ENCODE measurements around the gene PROM1. TPM values are rescaled to one million over a fixed set of nuclear protein-coding genes. Genes with fewer than 3 reads are reported as not detected.
A peak's percentile ranks its signal among the peaks of the same experiment; 100 is the strongest.

Gene PROM1
- total and polyA plus RNA-seq, 2 of the 13 experiments (the other 11 are each of a cell fraction or from before 2014, with no cell fraction given) = 3.9 to 16.4 TPM

DNA sequence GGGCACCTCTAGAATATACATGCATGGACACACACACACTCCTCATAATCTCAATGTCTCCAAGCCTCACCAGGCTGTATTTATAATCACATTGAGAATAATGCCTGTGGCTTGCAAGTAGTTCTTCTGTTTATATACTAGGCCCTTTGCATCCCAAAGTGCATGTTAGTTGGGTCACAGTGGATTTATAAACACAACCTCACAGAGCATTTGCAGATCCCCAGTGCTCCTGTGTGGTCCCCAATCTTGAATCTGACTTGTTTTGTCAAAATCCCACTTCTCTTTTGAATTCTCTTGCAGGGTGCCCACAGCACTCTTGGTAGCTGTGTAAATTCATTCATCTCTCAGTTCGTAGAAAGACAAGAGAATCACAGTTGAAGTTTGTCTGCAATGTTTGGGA is 49.6 kb upstream of the PROM1 start:
- peaks cover 11% of the 10 kb centered on the region for H3K9me3 ChIP-seq (ENCODE audit: low read length)
- WGBS (ENCODE audit: low lambda C conversion rate) = 25% methylated on average over 1 of the region's 1 CpG
- no TSS peak for BruUV-seq (replicated peaks)
- H3K27ac ChIP-seq (ENCODE audit: extremely low read length, insufficient read depth, low read length) = no peak overlapping the region
- no peak overlapping the region for H3K9ac ChIP-seq (ENCODE audit: insufficient read depth, low read depth, low read length)
- no peak overlapping the region for H2AFZ ChIP-seq (ENCODE audit: low read length)
- H3K79me2 ChIP-seq (ENCODE audit: insufficient read depth, low read length) = no peaks in the 10 kb centered on the region
- H3K36me3 ChIP-seq (replicated peaks in 1 of 2; ENCODE audit: control insufficient read depth in 1 of 2, insufficient read depth in 2 of 2, low read length in 2 of 2) = no peaks in the 10 kb centered on the region
- no peak for ATAC-seq
- CTCF ChIA-PET (ENCODE audit: low intra/inter-chr PET ratio, low total read pairs) = no interaction called here
- no peak overlapping the region for H3K4me3 ChIP-seq (replicated peaks in 1 of 3; ENCODE audit: insufficient read depth in 1 of 3, low read depth in 2 of 3, low read length in 3 of 3)
- no peaks in the 10 kb centered on the region for H4K20me1 ChIP-seq (ENCODE audit: insufficient read depth, low read length)
- FAIRE-seq = no peak
- in situ Hi-C loops (cut with HindIII; ENCODE audit: extremely low pct_ligation_motif_present, low pct_unique_long_range_greater_than_20kb) (no loop called here), intact Hi-C loops (cut with micrococcal nuclease; ENCODE audit: unreplicated experiment) (no loop called here)
- TF ChIP-seq, protein P1, sequence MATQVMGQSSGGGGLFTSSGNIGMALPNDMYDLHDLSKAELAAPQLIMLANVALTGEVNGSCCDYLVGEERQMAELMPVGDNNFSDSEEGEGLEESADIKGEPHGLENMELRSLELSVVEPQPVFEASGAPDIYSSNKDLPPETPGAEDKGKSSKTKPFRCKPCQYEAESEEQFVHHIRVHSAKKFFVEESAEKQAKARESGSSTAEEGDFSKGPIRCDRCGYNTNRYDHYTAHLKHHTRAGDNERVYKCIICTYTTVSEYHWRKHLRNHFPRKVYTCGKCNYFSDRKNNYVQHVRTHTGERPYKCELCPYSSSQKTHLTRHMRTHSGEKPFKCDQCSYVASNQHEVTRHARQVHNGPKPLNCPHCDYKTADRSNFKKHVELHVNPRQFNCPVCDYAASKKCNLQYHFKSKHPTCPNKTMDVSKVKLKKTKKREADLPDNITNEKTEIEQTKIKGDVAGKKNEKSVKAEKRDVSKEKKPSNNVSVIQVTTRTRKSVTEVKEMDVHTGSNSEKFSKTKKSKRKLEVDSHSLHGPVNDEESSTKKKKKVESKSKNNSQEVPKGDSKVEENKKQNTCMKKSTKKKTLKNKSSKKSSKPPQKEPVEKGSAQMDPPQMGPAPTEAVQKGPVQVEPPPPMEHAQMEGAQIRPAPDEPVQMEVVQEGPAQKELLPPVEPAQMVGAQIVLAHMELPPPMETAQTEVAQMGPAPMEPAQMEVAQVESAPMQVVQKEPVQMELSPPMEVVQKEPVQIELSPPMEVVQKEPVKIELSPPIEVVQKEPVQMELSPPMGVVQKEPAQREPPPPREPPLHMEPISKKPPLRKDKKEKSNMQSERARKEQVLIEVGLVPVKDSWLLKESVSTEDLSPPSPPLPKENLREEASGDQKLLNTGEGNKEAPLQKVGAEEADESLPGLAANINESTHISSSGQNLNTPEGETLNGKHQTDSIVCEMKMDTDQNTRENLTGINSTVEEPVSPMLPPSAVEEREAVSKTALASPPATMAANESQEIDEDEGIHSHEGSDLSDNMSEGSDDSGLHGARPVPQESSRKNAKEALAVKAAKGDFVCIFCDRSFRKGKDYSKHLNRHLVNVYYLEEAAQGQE (IDR thresholded peaks at IDR 0.05; ENCODE audit: borderline replicate concordance in 1 of 2, low read depth in 1 of 2, low read length in 2 of 2) = no peak
- peaks cover 67% of the 10 kb centered on the region for H3K4me1 ChIP-seq (ENCODE audit: insufficient read depth, low read length)
- DNase-seq (ENCODE audit: low spot score) = no peak
- no peaks in the 10 kb centered on the region; a peak in 1 of 5 replicates for H3K27me3 ChIP-seq (ENCODE audit: control insufficient read depth in 1 of 2, insufficient read depth in 2 of 2, low read length in 2 of 2)
- POLR2A ChIA-PET = no interaction called here
- no peak overlapping the region for H3K4me2 ChIP-seq (ENCODE audit: low read depth, low read length)

DNA sequence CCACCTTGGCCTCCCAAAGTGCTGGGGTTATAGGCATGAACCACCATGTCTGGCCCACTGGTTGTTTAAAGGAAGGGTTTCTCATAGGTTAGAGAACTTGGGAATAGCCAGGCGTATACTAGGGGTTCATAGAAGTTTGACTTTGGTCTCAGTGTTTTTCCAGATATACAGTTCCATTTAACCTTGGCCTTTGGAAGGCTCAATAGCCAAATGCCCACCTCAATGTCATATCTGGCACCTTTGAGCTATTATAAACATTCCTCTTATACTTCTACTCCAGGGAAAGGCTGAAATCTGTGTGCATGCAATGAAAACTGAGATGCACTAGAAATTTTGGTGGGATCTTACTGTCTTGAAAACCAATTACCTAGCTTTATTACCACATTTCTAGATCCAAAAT is 47.5 kb upstream of the PROM1 start:
- no peak for ATAC-seq
- WGBS (ENCODE audit: low lambda C conversion rate) = 42% methylated on average over 1 of the region's 1 CpG
- intact Hi-C loops (cut with micrococcal nuclease; ENCODE audit: unreplicated experiment) (no loop called here), in situ Hi-C loops (cut with HindIII; ENCODE audit: extremely low pct_ligation_motif_present, low pct_unique_long_range_greater_than_20kb) (no loop called here)
- POLR2A ChIA-PET = interaction anchor here (0.8 kb wide), 1 partner anchor 10 kb away, joined by 5 read pairs; no protein-coding TSS in a partner anchor
- Histone ChIP-seq H4K20me1 (ENCODE audit: insufficient read depth, low read length) (no peaks in the 10 kb centered on the region), H3K4me1 (ENCODE audit: insufficient read depth, low read length) (peaks cover 70% of the 10 kb centered on the region), H3K79me2 (ENCODE audit: insufficient read depth, low read length) (no peaks in the 10 kb centered on the region), H3K27ac (ENCODE audit: extremely low read length, insufficient read depth, low read length) (no peak overlapping the region), H3K27me3 (ENCODE audit: control insufficient read depth in 1 of 2, insufficient read depth in 2 of 2, low read length in 2 of 2) (no peaks in the 10 kb centered on the region), H3K36me3 (replicated peaks in 1 of 2; ENCODE audit: control insufficient read depth in 1 of 2, insufficient read depth in 2 of 2, low read length in 2 of 2) (no peaks in the 10 kb centered on the region), H3K4me3 (replicated peaks in 1 of 3; ENCODE audit: insufficient read depth in 1 of 3, low read depth in 2 of 3, low read length in 3 of 3) (no peak overlapping the region), H3K9me3 (ENCODE audit: low read length) (peaks cover 10% of the 10 kb centered on the region), H3K9ac (ENCODE audit: insufficient read depth, low read depth, low read length) (no peak overlapping the region), H3K4me2 (ENCODE audit: low read depth, low read length) (peak overlapping the region; percentile 20; the same call in 1 of the 2 replicates), H2AFZ (ENCODE audit: low read length) (no peak overlapping the region)
- FAIRE-seq = no peak
- CTCF ChIA-PET (ENCODE audit: low intra/inter-chr PET ratio, low total read pairs) = no interaction called here
- no TSS peak for BruUV-seq (replicated peaks)
- no peak for DNase-seq (ENCODE audit: low spot score)
- TF ChIP-seq ZMYM4 (CRISPR knock-in tag; IDR thresholded peaks at IDR 0.05) (peak; percentile 16; the same call in 1 of the 2 replicates), SNRNP70 (IDR thresholded peaks at IDR 0.05; ENCODE audit: low read depth, low read length) (no peak), SOX13 (IDR thresholded peaks at IDR 0.05) (no peak), SOX13 (CRISPR knock-in tag; conservative IDR thresholded peaks at IDR 0.05 in 1 of 2, IDR thresholded peaks at IDR 0.05 in 1 of 2) (peak in 1 of 2 experiments; percentile 25; a peak in 1 of 4 replicates), SAP130 (CRISPR knock-in tag; IDR thresholded peaks at IDR 0.05; ENCODE audit: low read depth) (no peak), RARA (CRISPR knock-in tag; IDR thresholded peaks at IDR 0.05) (0 out of 2 replicates have a peak, but pooled peaks have one; percentile 26), MED1 (CRISPR knock-in tag; IDR thresholded peaks at IDR 0.05) (0 out of 2 replicates have a peak, but pooled peaks have one; percentile 18)
- TF ChIP-seq, protein P2, sequence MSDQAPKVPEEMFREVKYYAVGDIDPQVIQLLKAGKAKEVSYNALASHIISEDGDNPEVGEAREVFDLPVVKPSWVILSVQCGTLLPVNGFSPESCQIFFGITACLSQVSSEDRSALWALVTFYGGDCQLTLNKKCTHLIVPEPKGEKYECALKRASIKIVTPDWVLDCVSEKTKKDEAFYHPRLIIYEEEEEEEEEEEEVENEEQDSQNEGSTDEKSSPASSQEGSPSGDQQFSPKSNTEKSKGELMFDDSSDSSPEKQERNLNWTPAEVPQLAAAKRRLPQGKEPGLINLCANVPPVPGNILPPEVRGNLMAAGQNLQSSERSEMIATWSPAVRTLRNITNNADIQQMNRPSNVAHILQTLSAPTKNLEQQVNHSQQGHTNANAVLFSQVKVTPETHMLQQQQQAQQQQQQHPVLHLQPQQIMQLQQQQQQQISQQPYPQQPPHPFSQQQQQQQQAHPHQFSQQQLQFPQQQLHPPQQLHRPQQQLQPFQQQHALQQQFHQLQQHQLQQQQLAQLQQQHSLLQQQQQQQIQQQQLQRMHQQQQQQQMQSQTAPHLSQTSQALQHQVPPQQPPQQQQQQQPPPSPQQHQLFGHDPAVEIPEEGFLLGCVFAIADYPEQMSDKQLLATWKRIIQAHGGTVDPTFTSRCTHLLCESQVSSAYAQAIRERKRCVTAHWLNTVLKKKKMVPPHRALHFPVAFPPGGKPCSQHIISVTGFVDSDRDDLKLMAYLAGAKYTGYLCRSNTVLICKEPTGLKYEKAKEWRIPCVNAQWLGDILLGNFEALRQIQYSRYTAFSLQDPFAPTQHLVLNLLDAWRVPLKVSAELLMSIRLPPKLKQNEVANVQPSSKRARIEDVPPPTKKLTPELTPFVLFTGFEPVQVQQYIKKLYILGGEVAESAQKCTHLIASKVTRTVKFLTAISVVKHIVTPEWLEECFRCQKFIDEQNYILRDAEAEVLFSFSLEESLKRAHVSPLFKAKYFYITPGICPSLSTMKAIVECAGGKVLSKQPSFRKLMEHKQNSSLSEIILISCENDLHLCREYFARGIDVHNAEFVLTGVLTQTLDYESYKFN (CRISPR knock-in tag; conservative IDR thresholded peaks at IDR 0.05) = peak; percentile 49
- TF ChIP-seq, protein P3, sequence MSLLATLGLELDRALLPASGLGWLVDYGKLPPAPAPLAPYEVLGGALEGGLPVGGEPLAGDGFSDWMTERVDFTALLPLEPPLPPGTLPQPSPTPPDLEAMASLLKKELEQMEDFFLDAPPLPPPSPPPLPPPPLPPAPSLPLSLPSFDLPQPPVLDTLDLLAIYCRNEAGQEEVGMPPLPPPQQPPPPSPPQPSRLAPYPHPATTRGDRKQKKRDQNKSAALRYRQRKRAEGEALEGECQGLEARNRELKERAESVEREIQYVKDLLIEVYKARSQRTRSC (CRISPR knock-in tag; IDR thresholded peaks at IDR 0.05; ENCODE audit: low read depth) = no peak

Measured in HepG2 (cell line).